HepG2 (cell line): Measurements from ENCODE around the gene UGT2A3. TPM values are rescaled to one million over a fixed set of nuclear protein-coding genes. Genes with fewer than 3 reads are reported as not detected.

Source experiments
- FOXO1 ChIP-seq: sonication (generic); formaldehyde crosslinking; IDR thresholded peaks from 2 replicates; pipeline ENCODE4 v1.4.0; 2020; ENCODE audit warnings: missing genetic modification reagents
- HNF4A ChIP-seq: sonication (generic); formaldehyde crosslinking; IDR thresholded peaks from 2 replicates; pipeline ENCODE4 v1.4.0; 2020; ENCODE audit warnings: missing genetic modification reagents
- MAFG ChIP-seq: sonication (generic); formaldehyde crosslinking; IDR thresholded peaks from 2 replicates; pipeline ENCODE4 v1.5.1; 2020; ENCODE audit warnings: mild to moderate bottlenecking, missing genetic modification reagents
- PAF1 ChIP-seq: IDR thresholded peaks from 2 replicates; pipeline ENCODE4 v1.6.1; 2016; ENCODE audit warnings: missing genetic modification reagents, missing compliant biosample characterization
- POLR2A ChIP-seq, 2 experiments: IDR thresholded peaks; 2 replicates each; pipeline ENCODE4 v1.6.1; 2011; ENCODE audit warnings: low read depth in 2 of 2, low read length in 2 of 2, mild to moderate bottlenecking in 1 of 2, moderate library complexity in 1 of 2; ENCODE audit not compliant: insufficient read depth in 1 of 2
- SMAD3 ChIP-seq: sonication (generic); formaldehyde crosslinking; IDR thresholded peaks from 2 replicates; pipeline ENCODE4 v1.4.0; 2020; ENCODE audit warnings: missing genetic modification reagents
- TBL1XR1 ChIP-seq: fragments of 150-350 bp; IDR thresholded peaks from 2 replicates; pipeline ENCODE4 v1.6.1; 2014; ENCODE audit warnings: borderline replicate concordance, low read length; ENCODE audit not compliant: partially characterized antibody
- ZNF121 ChIP-seq: sonication (generic); formaldehyde crosslinking; IDR thresholded peaks from 2 replicates; pipeline ENCODE4 v1.5.0; 2020; ENCODE audit warnings: mild to moderate bottlenecking, missing genetic modification reagents
- ZNF777 ChIP-seq: sonication (generic); formaldehyde crosslinking; IDR thresholded peaks from 2 replicates; pipeline ENCODE4 v1.4.0; 2020; ENCODE audit warnings: missing genetic modification reagents
- polyA plus RNA-seq, 8 experiments: library from polyadenylated mRNA; depleted of rRNA in 3 of 8; stranded (reverse) in 7 of 8; unstranded in 1 of 8; fragments of >200 nt; fragmentation: Illumina TruSeq in 4 of 8; extraction: Trizol in 4 of 8; gene quantifications; 2 replicates each; pipeline versions ENCODE4 v1.2.1 to v1.2.3, GENCODE V29; 2011 to 2016; ENCODE audit warnings: low read depth in 4 of 8, missing spikeins in 1 of 8, mixed read lengths in 1 of 8; ENCODE audit not compliant: insufficient read depth in 1 of 8
- total RNA-seq, 5 experiments: library from RNA; depleted of rRNA; stranded (reverse); fragments of >200 nt; fragmentation: Illumina TruSeq; extraction: Trizol; gene quantifications; 2 replicates each; pipeline ENCODE4 v1.2.3, GENCODE V29; 2016; ENCODE audit warnings: low read depth in 1 of 5
- TF ChIP-seq, protein P1 (sequence below): sonication (generic); formaldehyde crosslinking; IDR thresholded peaks from 2 replicates; pipeline ENCODE4 v1.8.0; 2022; ENCODE audit warnings: missing genetic modification reagents, mild to moderate bottlenecking, inconsistent platforms, borderline replicate concordance
- TF ChIP-seq, protein P2 (sequence below): sonication (generic); formaldehyde crosslinking; IDR thresholded peaks from 2 replicates; pipeline ENCODE4 v1.4.0; 2020; ENCODE audit warnings: low read depth, missing genetic modification reagents
- TF ChIP-seq, protein P3 (sequence below), 2 experiments: fragments of 450-650 bp in 1 of 2; sonication (generic) in 1 of 2; formaldehyde crosslinking in 1 of 2; IDR thresholded peaks; 2 replicates each; pipeline versions ENCODE4 v1.6.1 to v1.8.0; 2016 to 2022; ENCODE audit warnings: antibody characterized with exemption in 1 of 2, mild to moderate bottlenecking in 1 of 2, missing genetic modification reagents in 1 of 2
- TF ChIP-seq, protein P4 (sequence below): sonication (generic); formaldehyde crosslinking; IDR thresholded peaks from 2 replicates; pipeline ENCODE4 v1.4.0; 2020; ENCODE audit warnings: low read depth, mild to moderate bottlenecking, missing genetic modification reagents

UGT2A3 gene
- total and polyA plus RNA-seq, 2 of the 13 experiments (the other 11 are each of a cell fraction or from before 2014, with no cell fraction given), result 61.3 to 97.2 TPM

DNA sequence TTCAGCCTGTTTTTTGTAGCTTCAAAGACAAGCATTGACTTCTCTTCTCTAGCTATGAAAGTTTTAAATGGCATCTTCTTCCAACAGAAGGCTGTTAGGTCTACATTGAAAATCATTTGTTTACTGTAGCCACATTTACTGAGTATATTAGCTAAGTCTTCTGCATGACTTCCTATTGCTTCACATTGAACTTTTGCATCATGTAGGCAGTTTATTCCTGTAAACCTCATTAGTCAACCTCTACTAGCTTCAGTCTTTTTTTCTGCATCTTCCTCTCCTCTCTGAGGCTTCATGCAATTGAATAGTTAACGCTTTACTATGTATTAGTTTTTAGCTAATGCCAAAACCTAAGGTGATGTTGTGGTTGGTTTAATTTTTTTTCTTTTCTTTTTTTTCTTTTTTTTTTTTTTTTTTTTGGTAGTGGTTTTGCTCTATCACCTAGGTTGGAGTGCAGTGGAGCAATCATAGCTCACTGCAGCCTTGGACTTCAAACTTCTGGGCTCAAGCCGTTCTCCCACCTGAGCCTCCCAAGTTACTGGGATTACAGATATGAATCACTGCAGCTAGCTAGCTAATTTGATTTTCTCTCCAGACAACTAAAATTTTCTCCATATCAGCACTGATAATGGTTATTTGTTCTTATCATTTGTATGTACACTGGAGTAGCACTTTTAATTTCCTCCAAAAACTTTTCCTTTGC is 3.4 kb downstream of the UGT2A3 start (continued):
- peak; percentile 59 for TF ChIP-seq TBL1XR1
- no peak for TF ChIP-seq MAFG (CRISPR knock-in tag)
- TF ChIP-seq ZNF777 (CRISPR knock-in tag), result no peak
- peak; percentile 77; the same call in 1 of the 2 replicates for TF ChIP-seq SMAD3 (CRISPR knock-in tag)
- peak in 1 of 2 experiments; percentile 17; a peak in 1 of 4 replicates for TF ChIP-seq POLR2A (IDR thresholded peaks at IDR 0.05; ENCODE audit: insufficient read depth in 1 of 2, low read depth in 2 of 2, low read length in 2 of 2)
- TF ChIP-seq, protein P1, sequence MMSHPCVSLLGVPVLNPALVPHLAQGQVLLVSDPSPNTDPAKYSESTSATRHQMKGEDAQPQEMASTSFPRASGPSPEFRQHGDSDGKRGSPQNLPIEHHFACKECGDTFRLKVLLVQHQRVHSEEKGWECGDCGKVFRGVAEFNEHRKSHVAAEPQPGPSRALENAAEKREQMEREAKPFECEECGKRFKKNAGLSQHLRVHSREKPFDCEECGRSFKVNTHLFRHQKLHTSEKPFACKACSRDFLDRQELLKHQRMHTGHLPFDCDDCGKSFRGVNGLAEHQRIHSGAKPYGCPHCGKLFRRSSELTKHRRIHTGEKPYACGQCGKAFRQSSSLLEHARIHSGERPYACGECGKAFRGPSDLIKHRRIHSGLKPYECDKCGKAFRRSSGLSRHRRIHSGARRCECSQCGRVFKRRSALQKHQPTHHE (CRISPR knock-in tag), result no peak
- TF ChIP-seq, protein P2, sequence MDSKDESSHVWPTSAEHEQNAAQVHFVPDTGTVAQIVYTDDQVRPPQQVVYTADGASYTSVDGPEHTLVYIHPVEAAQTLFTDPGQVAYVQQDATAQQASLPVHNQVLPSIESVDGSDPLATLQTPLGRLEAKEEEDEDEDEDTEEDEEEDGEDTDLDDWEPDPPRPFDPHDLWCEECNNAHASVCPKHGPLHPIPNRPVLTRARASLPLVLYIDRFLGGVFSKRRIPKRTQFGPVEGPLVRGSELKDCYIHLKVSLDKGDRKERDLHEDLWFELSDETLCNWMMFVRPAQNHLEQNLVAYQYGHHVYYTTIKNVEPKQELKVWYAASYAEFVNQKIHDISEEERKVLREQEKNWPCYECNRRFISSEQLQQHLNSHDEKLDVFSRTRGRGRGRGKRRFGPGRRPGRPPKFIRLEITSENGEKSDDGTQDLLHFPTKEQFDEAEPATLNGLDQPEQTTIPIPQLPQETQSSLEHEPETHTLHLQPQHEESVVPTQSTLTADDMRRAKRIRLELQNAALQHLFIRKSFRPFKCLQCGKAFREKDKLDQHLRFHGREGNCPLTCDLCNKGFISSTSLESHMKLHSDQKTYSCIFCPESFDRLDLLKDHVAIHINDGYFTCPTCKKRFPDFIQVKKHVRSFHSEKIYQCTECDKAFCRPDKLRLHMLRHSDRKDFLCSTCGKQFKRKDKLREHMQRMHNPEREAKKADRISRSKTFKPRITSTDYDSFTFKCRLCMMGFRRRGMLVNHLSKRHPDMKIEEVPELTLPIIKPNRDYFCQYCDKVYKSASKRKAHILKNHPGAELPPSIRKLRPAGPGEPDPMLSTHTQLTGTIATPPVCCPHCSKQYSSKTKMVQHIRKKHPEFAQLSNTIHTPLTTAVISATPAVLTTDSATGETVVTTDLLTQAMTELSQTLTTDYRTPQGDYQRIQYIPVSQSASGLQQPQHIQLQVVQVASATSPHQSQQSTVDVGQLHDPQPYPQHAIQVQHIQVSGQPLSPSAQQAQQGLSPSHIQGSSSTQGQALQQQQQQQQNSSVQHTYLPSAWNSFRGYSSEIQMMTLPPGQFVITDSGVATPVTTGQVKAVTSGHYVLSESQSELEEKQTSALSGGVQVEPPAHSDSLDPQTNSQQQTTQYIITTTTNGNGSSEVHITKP (CRISPR knock-in tag), result no peak
- TF ChIP-seq HNF4A (CRISPR knock-in tag), result peak; percentile 70
- TF ChIP-seq PAF1, result 0 out of 2 replicates have a peak, but pooled peaks have one; percentile 50
- TF ChIP-seq ZNF121 (CRISPR knock-in tag), result no peak
- TF ChIP-seq, protein P3, sequence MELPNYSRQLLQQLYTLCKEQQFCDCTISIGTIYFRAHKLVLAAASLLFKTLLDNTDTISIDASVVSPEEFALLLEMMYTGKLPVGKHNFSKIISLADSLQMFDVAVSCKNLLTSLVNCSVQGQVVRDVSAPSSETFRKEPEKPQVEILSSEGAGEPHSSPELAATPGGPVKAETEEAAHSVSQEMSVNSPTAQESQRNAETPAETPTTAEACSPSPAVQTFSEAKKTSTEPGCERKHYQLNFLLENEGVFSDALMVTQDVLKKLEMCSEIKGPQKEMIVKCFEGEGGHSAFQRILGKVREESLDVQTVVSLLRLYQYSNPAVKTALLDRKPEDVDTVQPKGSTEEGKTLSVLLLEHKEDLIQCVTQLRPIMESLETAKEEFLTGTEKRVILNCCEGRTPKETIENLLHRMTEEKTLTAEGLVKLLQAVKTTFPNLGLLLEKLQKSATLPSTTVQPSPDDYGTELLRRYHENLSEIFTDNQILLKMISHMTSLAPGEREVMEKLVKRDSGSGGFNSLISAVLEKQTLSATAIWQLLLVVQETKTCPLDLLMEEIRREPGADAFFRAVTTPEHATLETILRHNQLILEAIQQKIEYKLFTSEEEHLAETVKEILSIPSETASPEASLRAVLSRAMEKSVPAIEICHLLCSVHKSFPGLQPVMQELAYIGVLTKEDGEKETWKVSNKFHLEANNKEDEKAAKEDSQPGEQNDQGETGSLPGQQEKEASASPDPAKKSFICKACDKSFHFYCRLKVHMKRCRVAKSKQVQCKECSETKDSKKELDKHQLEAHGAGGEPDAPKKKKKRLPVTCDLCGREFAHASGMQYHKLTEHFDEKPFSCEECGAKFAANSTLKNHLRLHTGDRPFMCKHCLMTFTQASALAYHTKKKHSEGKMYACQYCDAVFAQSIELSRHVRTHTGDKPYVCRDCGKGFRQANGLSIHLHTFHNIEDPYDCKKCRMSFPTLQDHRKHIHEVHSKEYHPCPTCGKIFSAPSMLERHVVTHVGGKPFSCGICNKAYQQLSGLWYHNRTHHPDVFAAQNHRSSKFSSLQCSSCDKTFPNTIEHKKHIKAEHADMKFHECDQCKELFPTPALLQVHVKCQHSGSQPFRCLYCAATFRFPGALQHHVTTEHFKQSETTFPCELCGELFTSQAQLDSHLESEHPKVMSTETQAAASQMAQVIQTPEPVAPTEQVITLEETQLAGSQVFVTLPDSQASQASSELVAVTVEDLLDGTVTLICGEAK (IDR thresholded peaks at IDR 0.05), result no peak
- TF ChIP-seq, protein P3 (CRISPR knock-in tag; IDR thresholded peaks at IDR 0.05), result no peak
- TF ChIP-seq, protein P4, sequence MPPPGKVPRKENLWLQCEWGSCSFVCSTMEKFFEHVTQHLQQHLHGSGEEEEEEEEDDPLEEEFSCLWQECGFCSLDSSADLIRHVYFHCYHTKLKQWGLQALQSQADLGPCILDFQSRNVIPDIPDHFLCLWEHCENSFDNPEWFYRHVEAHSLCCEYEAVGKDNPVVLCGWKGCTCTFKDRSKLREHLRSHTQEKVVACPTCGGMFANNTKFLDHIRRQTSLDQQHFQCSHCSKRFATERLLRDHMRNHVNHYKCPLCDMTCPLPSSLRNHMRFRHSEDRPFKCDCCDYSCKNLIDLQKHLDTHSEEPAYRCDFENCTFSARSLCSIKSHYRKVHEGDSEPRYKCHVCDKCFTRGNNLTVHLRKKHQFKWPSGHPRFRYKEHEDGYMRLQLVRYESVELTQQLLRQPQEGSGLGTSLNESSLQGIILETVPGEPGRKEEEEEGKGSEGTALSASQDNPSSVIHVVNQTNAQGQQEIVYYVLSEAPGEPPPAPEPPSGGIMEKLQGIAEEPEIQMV (CRISPR knock-in tag), result no peak
- TF ChIP-seq FOXO1, result peak; percentile 47; the same call in 1 of the 2 replicates
